Lower leg skin (tissue), 3 donors: ENCODE measurements around the gene ISYNA1.

Experiments used
- CTCF ChIP-seq, 3 donors: fragments of 450-650 bp; IDR thresholded peaks; one replicate each; pipeline ENCODE4 v1.5.1; 2016; ENCODE audit warnings: antibody characterized with exemption in 3 of 3, mild to moderate bottlenecking in 3 of 3, moderate library complexity in 2 of 3
- POLR2A ChIP-seq, 2 donors: fragments of 450-650 bp; IDR thresholded peaks; one replicate each; pipeline ENCODE4 v1.6.1; 2016 to 2017; ENCODE audit warnings: antibody characterized with exemption in 2 of 2, mild to moderate bottlenecking in 1 of 2, moderate library complexity in 1 of 2

DNA sequence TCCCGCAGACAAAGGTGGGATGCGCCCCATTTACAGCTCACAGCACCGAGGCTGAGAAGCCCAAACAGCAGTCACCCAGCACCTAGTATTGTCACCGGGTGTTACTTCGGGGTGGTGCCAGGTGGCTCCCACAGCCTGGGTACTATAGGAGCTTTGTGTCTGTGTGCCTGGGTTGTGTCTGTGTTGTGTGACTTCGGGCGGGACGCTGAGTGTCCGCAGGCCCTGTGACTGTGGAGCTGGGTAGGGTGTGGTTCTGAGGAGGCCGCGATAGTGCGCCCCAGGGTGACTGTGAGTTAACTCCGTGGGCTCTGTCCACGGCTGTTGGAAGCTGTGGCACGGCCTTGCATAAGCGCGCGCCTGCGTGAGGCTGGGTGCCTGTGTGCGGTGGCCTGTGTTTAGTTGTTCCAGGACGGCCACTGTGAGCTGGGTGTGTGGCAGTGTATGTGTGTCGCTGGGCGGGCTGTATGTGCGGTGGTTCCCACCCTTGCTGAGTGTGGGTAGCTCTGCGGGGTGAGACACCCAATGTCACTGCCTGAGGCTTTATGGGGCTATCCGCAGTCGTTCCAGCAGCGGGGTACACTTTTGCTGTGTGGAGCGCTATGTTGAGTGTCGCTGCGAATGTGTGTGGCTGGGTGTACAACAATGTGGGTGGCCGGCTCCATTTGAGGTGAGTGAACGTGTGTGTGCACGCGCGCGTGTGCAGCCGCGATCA, 19.3 kb downstream of the ISYNA1 start:
- TF ChIP-seq CTCF (IDR thresholded peaks at IDR 0.05): no peak
- no peak for TF ChIP-seq POLR2A (IDR thresholded peaks at IDR 0.05)
